ENCODE results near the gene JAG2.
A peak's percentile ranks its signal among the peaks of the same experiment; 100 is the strongest.
"Not testable (repeated sequence)": the region's sequence is repeated elsewhere in the genome, so short reads cannot be mapped to it uniquely, and the experiment has no call there.

JAG2 gene

DNA sequence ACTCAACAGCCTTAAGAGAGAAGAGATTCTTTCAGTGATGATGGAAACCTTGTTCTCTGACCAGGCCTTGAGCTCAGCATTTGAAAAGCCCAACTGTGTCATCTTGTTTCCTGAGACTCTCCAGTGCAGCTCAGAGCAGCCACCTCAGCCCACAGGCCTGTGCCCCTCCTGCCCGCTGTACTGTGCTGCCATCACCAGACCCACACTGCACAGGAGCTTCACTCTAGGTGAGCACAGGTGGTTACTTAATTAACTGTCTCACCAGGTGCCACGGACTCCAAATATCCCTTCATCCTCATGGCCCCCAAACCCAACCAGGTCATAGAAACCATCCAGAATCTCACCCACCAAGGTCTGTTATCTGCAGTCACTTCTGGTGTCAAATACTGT is 51.3 kb downstream of the JAG2 start:
- Histone ChIP-seq H3K23ac (ENCODE audit: low read length) (no peak overlapping the region), H3K36me3 (ENCODE audit: control insufficient read depth in 1 of 2, insufficient read depth in 2 of 2, low read length in 2 of 2) (no peaks in the 10 kb centered on the region), H3K27me3 (ENCODE audit: insufficient read depth, low read length) (no peaks in the 10 kb centered on the region), H2AFZ (ENCODE audit: insufficient read depth, low read length, poor library complexity) (no peak overlapping the region), H4K8ac (ENCODE audit: low read depth, low read length) (no peak overlapping the region), H3K4ac (ENCODE audit: low read depth, low read length) (no peak overlapping the region), H3K79me1 (ENCODE audit: low read length) (no peaks in the 10 kb centered on the region), H4K91ac (ENCODE audit: low read depth, low read length) (no peak overlapping the region), H3K18ac (ENCODE audit: low read length) (no peak overlapping the region), H3K4me3 (ENCODE audit: low read depth, low read length) (no peak overlapping the region), H4K12ac (ENCODE audit: low read depth, low read length) (no peak overlapping the region), H3K14ac (ENCODE audit: low read length) (no peak overlapping the region), H3K9me3 (ENCODE audit: insufficient read depth, low read depth, low read length) (peaks cover 26% of the 10 kb centered on the region), H3K9ac (ENCODE audit: low read length) (no peak overlapping the region), H2BK5ac (ENCODE audit: low read depth, low read length, poor library complexity) (no peak overlapping the region), H3K79me2 (ENCODE audit: control insufficient read depth, insufficient read depth, low read length, poor library complexity) (no peaks in the 10 kb centered on the region), H3K4me1 (ENCODE audit: control insufficient read depth in 1 of 2, insufficient read depth in 2 of 2, low read length in 2 of 2) (no peaks in the 10 kb centered on the region), H2BK120ac (ENCODE audit: insufficient read depth, low read length, poor library complexity) (no peak overlapping the region), H2BK12ac (ENCODE audit: low read length) (no peak overlapping the region), H3K27ac (ENCODE audit: low read depth, low read length) (no peak overlapping the region), H2AK5ac (ENCODE audit: low read length) (no peak overlapping the region), H3K4me2 (ENCODE audit: low read length) (no peak overlapping the region)
- no peak for DNase-seq
- no CpG with 5 or more reads among the region's 2 CpGs for WGBS (ENCODE audit: extremely low coverage, insufficient coverage, insufficient read length)

DNA sequence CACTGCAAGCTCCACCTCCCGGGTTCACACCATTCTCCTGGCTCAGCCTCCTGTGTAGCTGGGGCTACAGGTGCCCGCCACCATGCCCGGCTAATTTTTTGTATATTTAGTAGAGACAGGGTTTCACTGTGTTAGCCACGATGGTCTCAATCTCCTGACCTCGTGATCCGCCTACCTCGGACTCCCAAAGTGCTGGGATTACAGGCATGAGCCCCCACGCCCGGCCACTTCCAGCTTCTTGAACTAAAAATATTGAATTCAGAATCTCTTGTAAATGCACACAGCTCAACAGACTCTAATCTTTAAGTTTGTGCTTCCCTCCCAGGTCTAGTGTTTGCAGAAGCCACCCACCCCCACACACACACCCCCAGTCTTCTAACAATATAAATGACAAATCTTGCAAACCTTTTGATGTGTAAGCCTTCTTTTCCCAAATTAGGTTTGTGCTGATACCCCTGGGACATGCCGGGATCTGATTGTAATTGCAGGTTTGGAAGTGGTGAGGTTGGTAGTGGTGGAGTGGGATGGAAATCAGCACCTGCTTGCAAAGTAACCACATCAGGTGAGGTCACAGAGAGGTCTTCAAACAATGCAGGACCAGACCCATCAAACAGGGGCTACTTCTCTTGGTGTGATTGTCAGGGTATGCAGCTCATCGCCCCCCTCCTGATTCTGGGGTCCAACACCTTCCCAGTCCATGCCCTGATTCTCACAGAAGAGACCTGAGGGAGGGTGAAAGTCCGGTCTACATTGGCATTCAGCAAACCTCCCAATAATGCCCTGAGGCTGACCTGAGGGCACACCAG is 51.9 kb downstream of the JAG2 start:
- no peak for DNase-seq
- WGBS (ENCODE audit: extremely low coverage, insufficient coverage, insufficient read length) = no CpG with 5 or more reads among the region's 12 CpGs

DNA sequence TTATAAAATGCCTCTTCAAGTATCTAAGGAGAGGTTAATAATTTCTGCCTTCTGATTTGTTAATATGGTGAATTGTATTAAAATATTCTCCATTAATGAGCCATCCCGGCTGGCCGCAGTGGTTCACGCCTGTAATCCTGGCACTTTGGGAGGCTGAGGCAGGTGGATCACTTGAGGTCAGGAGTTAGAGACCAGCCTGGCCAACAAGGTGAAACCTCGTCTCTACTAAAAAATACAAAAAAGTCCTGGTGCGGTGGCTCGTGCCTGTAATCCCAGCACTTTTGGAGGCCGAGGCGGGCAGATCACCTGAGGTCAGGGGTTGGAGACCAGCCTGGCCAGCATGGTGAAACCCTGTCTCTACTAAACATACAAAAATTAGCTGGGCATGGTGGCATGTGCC is 59.3 kb downstream of the JAG2 start:
- H2BK5ac ChIP-seq (ENCODE audit: low read depth, low read length, poor library complexity); H3K18ac ChIP-seq (ENCODE audit: low read length); H3K23ac ChIP-seq (ENCODE audit: low read length); H4K12ac ChIP-seq (ENCODE audit: low read depth, low read length); DNase-seq; H2AK5ac ChIP-seq (ENCODE audit: low read length); H3K79me1 ChIP-seq (ENCODE audit: low read length); H3K27me3 ChIP-seq (ENCODE audit: insufficient read depth, low read length); H3K79me2 ChIP-seq (ENCODE audit: control insufficient read depth, insufficient read depth, low read length, poor library complexity); H4K91ac ChIP-seq (ENCODE audit: low read depth, low read length); H3K4me2 ChIP-seq (ENCODE audit: low read length); H2BK120ac ChIP-seq (ENCODE audit: insufficient read depth, low read length, poor library complexity); H3K4ac ChIP-seq (ENCODE audit: low read depth, low read length); H3K4me1 ChIP-seq (ENCODE audit: control insufficient read depth in 1 of 2, insufficient read depth in 2 of 2, low read length in 2 of 2); H3K9ac ChIP-seq (ENCODE audit: low read length); H3K9me3 ChIP-seq (ENCODE audit: insufficient read depth, low read depth, low read length); H4K8ac ChIP-seq (ENCODE audit: low read depth, low read length); H3K27ac ChIP-seq (ENCODE audit: low read depth, low read length); H2BK12ac ChIP-seq (ENCODE audit: low read length); H3K4me3 ChIP-seq (ENCODE audit: low read depth, low read length); H3K36me3 ChIP-seq (ENCODE audit: control insufficient read depth in 1 of 2, insufficient read depth in 2 of 2, low read length in 2 of 2); H2AFZ ChIP-seq (ENCODE audit: insufficient read depth, low read length, poor library complexity); H3K14ac ChIP-seq (ENCODE audit: low read length): not testable (repeated sequence)
- WGBS (ENCODE audit: extremely low coverage, insufficient coverage, insufficient read length) = no CpG with 5 or more reads among the region's 8 CpGs

More for the DNA sequence above, 51.9 kb downstream of the JAG2 start:
- no peak overlapping the region for H2AFZ ChIP-seq (ENCODE audit: insufficient read depth, low read length, poor library complexity)
- no peaks in the 10 kb centered on the region for H3K4me1 ChIP-seq (ENCODE audit: control insufficient read depth in 1 of 2, insufficient read depth in 2 of 2, low read length in 2 of 2)
- no peaks in the 10 kb centered on the region for H3K79me1 ChIP-seq (ENCODE audit: low read length)
- no peaks in the 10 kb centered on the region for H3K27me3 ChIP-seq (ENCODE audit: insufficient read depth, low read length)
- H3K27ac ChIP-seq (ENCODE audit: low read depth, low read length) = no peak overlapping the region
- H3K23ac ChIP-seq (ENCODE audit: low read length) = no peak overlapping the region
- no peak overlapping the region for H2BK120ac ChIP-seq (ENCODE audit: insufficient read depth, low read length, poor library complexity)
- H2AK5ac ChIP-seq (ENCODE audit: low read length) = no peak overlapping the region
- no peak overlapping the region for H4K8ac ChIP-seq (ENCODE audit: low read depth, low read length)
- H3K4me3 ChIP-seq (ENCODE audit: low read depth, low read length) = no peak overlapping the region
- H2BK5ac ChIP-seq (ENCODE audit: low read depth, low read length, poor library complexity) = no peak overlapping the region
- no peak overlapping the region for H3K9ac ChIP-seq (ENCODE audit: low read length)
- H3K36me3 ChIP-seq (ENCODE audit: control insufficient read depth in 1 of 2, insufficient read depth in 2 of 2, low read length in 2 of 2) = no peaks in the 10 kb centered on the region
- H4K12ac ChIP-seq (ENCODE audit: low read depth, low read length) = no peak overlapping the region
- no peak overlapping the region for H3K4me2 ChIP-seq (ENCODE audit: low read length)
- peaks cover 21% of the 10 kb centered on the region for H3K9me3 ChIP-seq (ENCODE audit: insufficient read depth, low read depth, low read length)
- no peak overlapping the region for H3K18ac ChIP-seq (ENCODE audit: low read length)
- H2BK12ac ChIP-seq (ENCODE audit: low read length) = no peak overlapping the region
- H4K91ac ChIP-seq (ENCODE audit: low read depth, low read length) = no peak overlapping the region
- H3K14ac ChIP-seq (ENCODE audit: low read length) = no peak overlapping the region
- H3K4ac ChIP-seq (ENCODE audit: low read depth, low read length) = no peak overlapping the region
- H3K79me2 ChIP-seq (ENCODE audit: control insufficient read depth, insufficient read depth, low read length, poor library complexity) = no peaks in the 10 kb centered on the region

DNA sequence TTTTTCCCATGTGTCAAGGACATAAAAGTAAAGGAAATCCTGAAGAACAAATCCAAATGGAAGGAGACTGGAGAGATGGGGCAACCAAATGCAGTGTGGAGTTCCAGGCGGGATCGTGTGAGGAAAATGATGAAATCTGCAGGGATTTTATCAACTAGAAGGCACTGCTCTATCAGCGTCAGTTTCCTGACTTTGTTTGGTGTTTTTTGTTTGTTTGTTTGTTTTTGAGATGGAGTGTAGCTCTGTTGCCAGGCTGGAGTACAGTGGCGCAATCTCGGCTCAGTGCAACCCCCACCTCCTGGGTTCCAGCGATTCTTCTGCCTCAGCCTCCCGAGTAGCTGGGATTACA is 60.1 kb downstream of the JAG2 start:
- WGBS (ENCODE audit: extremely low coverage, insufficient coverage, insufficient read length) = no CpG with 5 or more reads among the region's 7 CpGs
- Histone ChIP-seq H3K4me3 (ENCODE audit: low read depth, low read length) (no peak overlapping the region), H3K23ac (ENCODE audit: low read length) (no peak overlapping the region), H3K4me2 (ENCODE audit: low read length) (no peak overlapping the region), H2AFZ (ENCODE audit: insufficient read depth, low read length, poor library complexity) (no peak overlapping the region), H4K91ac (ENCODE audit: low read depth, low read length) (no peak overlapping the region), H3K9me3 (ENCODE audit: insufficient read depth, low read depth, low read length) (peaks cover 2% of the 10 kb centered on the region), H3K4ac (ENCODE audit: low read depth, low read length) (no peak overlapping the region), H4K12ac (ENCODE audit: low read depth, low read length) (no peak overlapping the region), H3K27ac (ENCODE audit: low read depth, low read length) (no peak overlapping the region), H2BK12ac (ENCODE audit: low read length) (no peak overlapping the region), H3K4me1 (ENCODE audit: control insufficient read depth in 1 of 2, insufficient read depth in 2 of 2, low read length in 2 of 2) (no peaks in the 10 kb centered on the region), H2BK5ac (ENCODE audit: low read depth, low read length, poor library complexity) (no peak overlapping the region), H3K18ac (ENCODE audit: low read length) (no peak overlapping the region), H3K79me1 (ENCODE audit: low read length) (no peaks in the 10 kb centered on the region), H2BK120ac (ENCODE audit: insufficient read depth, low read length, poor library complexity) (no peak overlapping the region), H3K9ac (ENCODE audit: low read length) (no peak overlapping the region), H3K79me2 (ENCODE audit: control insufficient read depth, insufficient read depth, low read length, poor library complexity) (no peaks in the 10 kb centered on the region), H3K14ac (ENCODE audit: low read length) (no peak overlapping the region), H3K27me3 (ENCODE audit: insufficient read depth, low read length) (no peaks in the 10 kb centered on the region), H4K8ac (ENCODE audit: low read depth, low read length) (no peak overlapping the region), H3K36me3 (ENCODE audit: control insufficient read depth in 1 of 2, insufficient read depth in 2 of 2, low read length in 2 of 2) (no peaks in the 10 kb centered on the region), H2AK5ac (ENCODE audit: low read length) (no peak overlapping the region)
- peak in 1 of 2 donors; percentile 79 for DNase-seq

All from trophoblast cell (in vitro differentiated cells and primary cell).